ENCODE measurements around the gene ACOX1. TPM values are rescaled to one million over a fixed set of nuclear protein-coding genes. Genes with fewer than 3 reads are reported as not detected.
A peak's percentile ranks its signal among the peaks of the same experiment; 100 is the strongest.

ACOX1 gene
- total RNA-seq, 1 donor from 2014 or later, result 9.7 TPM

GRCh38 chr17:75901727-75902126 is 77.2 kb downstream of the ACOX1 start:
- Histone ChIP-seq H3K4me3 (no peak overlapping the region), H3K4me1 (peaks cover 13% of the 10 kb centered on the region), H3K36me3 (no peaks in the 10 kb centered on the region), H4K20me1 (ENCODE audit: low read depth) (no peaks in the 10 kb centered on the region), H3K9ac (no peak overlapping the region), H3F3A (ENCODE audit: low read depth) (peaks cover 37% of the 10 kb centered on the region), H3K9me3 (ENCODE audit: low read depth) (no peaks in the 10 kb centered on the region), H3K27me3 (no peaks in the 10 kb centered on the region), H3K4me2 (no peak overlapping the region), H3K27ac (no peak overlapping the region), H2AFZ (replicated peaks) (no peak overlapping the region), H3K79me2 (ENCODE audit: low read depth) (peaks cover 18% of the 10 kb centered on the region)
- Mint-ChIP-seq H3K27ac (no peak overlapping the region), H3K36me3 (peaks cover 2% of the 10 kb centered on the region), H3K9me3 (no peaks in the 10 kb centered on the region), H3K27me3 (ENCODE audit: insufficient read depth, low read depth) (peaks cover 6% of the 10 kb centered on the region), H3K4me1 (peaks cover 9% of the 10 kb centered on the region), H3K4me3 (no peak overlapping the region)
- TF ChIP-seq EZH2phosphoT487 (IDR thresholded peaks at IDR 0.05) (no peak), EZH2 (IDR thresholded peaks at IDR 0.05) (no peak), CTCF (IDR thresholded peaks at IDR 0.05) (no peak)
- DNase-seq (ENCODE audit: low spot score), result no peak

GRCh38 chr17:75900691-75901533 is 78.1 kb downstream of the ACOX1 start:
- Mint-ChIP-seq H3K4me3 (no peak overlapping the region), H3K27ac (no peak overlapping the region), H3K27me3 (ENCODE audit: insufficient read depth, low read depth) (peaks cover 3% of the 10 kb centered on the region), H3K4me1 (peaks cover 10% of the 10 kb centered on the region), H3K36me3 (peaks cover 2% of the 10 kb centered on the region), H3K9me3 (no peaks in the 10 kb centered on the region)
- H3K9me3 ChIP-seq (ENCODE audit: low read depth), result no peaks in the 10 kb centered on the region
- H3K4me3 ChIP-seq, result no peak overlapping the region
- no peak overlapping the region for H2AFZ ChIP-seq (replicated peaks)
- H3F3A ChIP-seq (ENCODE audit: low read depth), result peaks cover 32% of the 10 kb centered on the region
- no peak for TF ChIP-seq EZH2phosphoT487 (IDR thresholded peaks at IDR 0.05)
- TF ChIP-seq EZH2 (IDR thresholded peaks at IDR 0.05), result no peak
- TF ChIP-seq CTCF (IDR thresholded peaks at IDR 0.05), result no peak
- no peak overlapping the region for H3K4me2 ChIP-seq
- peak; percentile 1 for DNase-seq (ENCODE audit: low spot score)
- no peaks in the 10 kb centered on the region for H4K20me1 ChIP-seq (ENCODE audit: low read depth)
- peaks cover 21% of the 10 kb centered on the region for H3K79me2 ChIP-seq (ENCODE audit: low read depth)
- no peaks in the 10 kb centered on the region for H3K36me3 ChIP-seq
- no peak overlapping the region for H3K9ac ChIP-seq
- peaks cover 13% of the 10 kb centered on the region for H3K4me1 ChIP-seq
- no peak overlapping the region for H3K27ac ChIP-seq
- no peaks in the 10 kb centered on the region for H3K27me3 ChIP-seq

- no peak overlapping the region for H3K9ac ChIP-seq
- peak; percentile 1 for DNase-seq (ENCODE audit: low spot score)
- H3K4me2 ChIP-seq, result no peak overlapping the region
- Mint-ChIP-seq H3K4me1 (peaks cover 20% of the 10 kb centered on the region), H3K4me3 (no peak overlapping the region), H3K9me3 (no peaks in the 10 kb centered on the region), H3K36me3 (peaks cover 2% of the 10 kb centered on the region), H3K27me3 (ENCODE audit: insufficient read depth, low read depth) (peaks cover 3% of the 10 kb centered on the region), H3K27ac (no peak overlapping the region)
- no peaks in the 10 kb centered on the region for H3K9me3 ChIP-seq (ENCODE audit: low read depth)
- H2AFZ ChIP-seq (replicated peaks), result no peak overlapping the region
- H3F3A ChIP-seq (ENCODE audit: low read depth), result peaks cover 23% of the 10 kb centered on the region
- no peak overlapping the region for H3K4me3 ChIP-seq
- H3K79me2 ChIP-seq (ENCODE audit: low read depth), result peaks cover 31% of the 10 kb centered on the region
- H3K4me1 ChIP-seq, result peaks cover 20% of the 10 kb centered on the region
- no peak for TF ChIP-seq EZH2phosphoT487 (IDR thresholded peaks at IDR 0.05)
- TF ChIP-seq CTCF (IDR thresholded peaks at IDR 0.05), result no peak
- H3K27ac ChIP-seq, result no peak overlapping the region
- no peaks in the 10 kb centered on the region for H3K27me3 ChIP-seq
- peaks cover under 1% of the 10 kb centered on the region for H4K20me1 ChIP-seq (ENCODE audit: low read depth)
- no peaks in the 10 kb centered on the region for H3K36me3 ChIP-seq
Measured at GRCh38 chr17:75899767-75900468, 79.0 kb downstream of the ACOX1 start.
